Non-pigmented ciliary epithelial cell (primary cell): ENCODE measurements around the gene DNMT1.
"Not testable (repeated sequence)": the region's sequence is repeated elsewhere in the genome, so short reads cannot be mapped to it uniquely, and the experiment has no call there.

Experiments
- DNase-seq: peaks from one replicate; pipeline ENCODE4 v3.0.0-alpha.2; 2010; ENCODE audit warnings: low read depth

Gene DNMT1

GRCh38 chr19:10194500-10195198 lies at the start of gene DNMT1:
Gene DNMT1 (minus strand): TSS chr19:10194953. CDS start chr19:10194899, 54 bp downstream.
- DNase-seq = peak; percentile 81

DNA sequence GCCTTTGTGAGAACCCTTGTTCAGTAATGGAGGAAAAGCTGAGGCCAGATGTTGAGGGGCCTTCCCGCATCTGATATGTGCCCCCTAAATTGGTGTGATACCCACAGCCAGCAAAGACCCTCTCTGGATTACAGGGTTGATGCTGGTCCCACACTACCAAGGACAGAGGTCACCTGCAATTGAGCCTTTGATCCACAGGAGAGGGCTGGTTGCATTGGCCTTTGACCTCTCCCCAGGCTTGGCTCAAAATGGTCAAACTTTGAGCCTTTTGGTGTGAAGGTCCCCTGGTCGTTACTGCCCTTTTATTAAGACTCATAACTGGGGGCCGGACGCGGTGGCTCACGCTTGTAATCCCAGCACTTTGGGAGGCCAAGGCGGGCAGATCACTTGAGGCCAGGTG lies 48.9 kb upstream of the DNMT1 start:
- no peak for DNase-seq

DNA sequence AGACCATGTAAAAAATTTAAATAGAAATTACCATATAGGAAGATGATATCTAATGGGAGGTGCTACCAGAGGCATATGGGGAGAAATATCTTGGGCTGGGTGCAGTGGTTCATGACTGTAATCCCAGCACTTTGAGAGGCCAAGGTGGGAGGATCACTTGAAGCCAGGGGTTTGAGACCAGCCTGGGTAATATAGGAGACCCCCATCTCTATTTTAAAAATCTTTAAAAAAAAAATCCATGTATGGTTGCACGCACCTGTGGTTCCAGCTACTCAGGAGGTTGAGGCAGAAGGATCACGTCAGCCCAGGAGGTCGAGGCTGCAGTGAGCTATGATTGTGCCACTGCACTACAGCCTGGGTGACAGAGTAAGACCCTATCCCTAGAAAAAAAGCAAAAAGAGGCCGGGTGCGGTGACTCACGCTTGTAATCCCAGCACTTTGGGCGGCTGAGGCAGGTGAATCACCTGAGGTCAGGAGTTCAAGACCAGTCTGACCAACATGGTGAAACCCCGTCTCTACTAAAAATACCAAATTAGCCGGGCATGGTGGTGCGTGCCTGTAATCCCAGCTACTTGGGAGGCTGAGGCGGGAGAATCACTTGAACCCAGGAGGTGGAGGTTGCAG lies 47.2 kb upstream of the DNMT1 start:
- DNase-seq = not testable (repeated sequence)

DNA sequence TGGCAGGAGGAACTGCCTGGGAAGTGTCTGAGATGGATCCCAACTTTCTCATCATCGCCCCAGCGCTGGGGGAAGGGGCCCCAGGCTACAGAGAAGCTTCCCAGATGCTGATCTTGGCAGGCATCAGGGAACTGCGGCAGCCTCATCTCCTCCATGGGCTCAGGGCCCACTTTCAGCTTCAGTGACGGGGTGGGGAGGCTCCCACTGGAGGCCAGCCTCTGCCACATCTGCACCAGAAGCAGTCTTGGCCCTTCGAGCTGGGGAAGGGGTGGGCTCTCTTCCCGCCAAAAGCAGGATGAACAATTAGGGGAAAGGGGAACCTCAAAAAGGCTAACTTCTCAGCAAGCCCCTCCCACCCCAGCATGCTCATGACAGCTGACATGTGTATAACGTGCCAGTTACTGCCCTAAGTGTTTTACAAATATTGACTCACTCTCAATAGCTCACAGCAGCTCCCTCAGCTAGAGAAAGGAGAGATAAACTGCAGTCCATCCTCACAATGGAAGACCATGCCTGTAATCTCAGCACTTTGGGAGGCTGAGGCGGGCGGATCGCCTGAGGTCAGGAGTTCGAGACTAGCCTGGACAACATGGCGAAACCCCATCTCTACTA lies 43.5 kb upstream of the DNMT1 start:
- no peak for DNase-seq

DNA sequence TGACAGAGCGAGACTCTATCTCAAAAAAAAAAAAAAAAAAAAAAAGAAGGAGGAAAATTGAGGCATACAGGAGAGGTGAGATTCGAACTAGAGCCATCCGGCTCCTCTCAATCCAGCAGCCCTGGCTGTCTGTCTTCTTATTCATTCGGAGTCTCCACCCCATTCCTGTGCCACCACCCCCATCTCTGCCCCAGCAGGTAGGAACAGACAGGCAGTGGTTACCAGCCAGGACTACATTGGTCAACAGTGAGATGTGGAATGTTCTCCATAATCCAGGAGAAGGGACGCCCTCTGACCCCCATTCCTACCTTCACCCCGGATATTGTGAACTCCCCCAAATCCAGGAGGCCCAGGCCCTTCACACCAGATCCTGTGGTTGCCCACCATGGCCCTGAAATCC lies 42.9 kb upstream of the DNMT1 start:
- DNase-seq = no peak

- not testable (repeated sequence) for DNase-seq
These were observed 40.7 kb upstream of the DNMT1 start for GRCh38 chr19:10235409-10235808.

GRCh38 chr19:10235003-10235402 lies 40.2 kb upstream of the DNMT1 start:
- DNase-seq = no peak

DNA sequence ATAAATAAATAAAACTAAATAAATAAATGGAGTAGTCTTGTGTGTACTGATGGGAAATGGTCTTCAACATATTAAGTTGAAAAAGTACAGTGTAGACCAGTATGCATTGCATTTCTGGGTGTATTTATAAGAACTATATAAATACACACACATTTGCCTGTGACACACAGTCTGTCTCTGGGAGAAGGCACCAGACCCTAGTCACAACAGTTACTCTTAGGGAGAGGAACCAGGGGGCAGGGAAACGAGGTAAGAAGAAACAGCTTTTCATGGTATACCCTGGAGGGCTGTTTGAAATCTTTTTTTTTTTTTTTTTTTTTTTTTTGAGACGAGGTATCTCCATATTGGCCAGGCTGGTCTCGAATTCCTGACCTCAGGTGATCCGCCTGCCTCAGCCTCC lies 39.2 kb upstream of the DNMT1 start:
- no peak for DNase-seq

DNA sequence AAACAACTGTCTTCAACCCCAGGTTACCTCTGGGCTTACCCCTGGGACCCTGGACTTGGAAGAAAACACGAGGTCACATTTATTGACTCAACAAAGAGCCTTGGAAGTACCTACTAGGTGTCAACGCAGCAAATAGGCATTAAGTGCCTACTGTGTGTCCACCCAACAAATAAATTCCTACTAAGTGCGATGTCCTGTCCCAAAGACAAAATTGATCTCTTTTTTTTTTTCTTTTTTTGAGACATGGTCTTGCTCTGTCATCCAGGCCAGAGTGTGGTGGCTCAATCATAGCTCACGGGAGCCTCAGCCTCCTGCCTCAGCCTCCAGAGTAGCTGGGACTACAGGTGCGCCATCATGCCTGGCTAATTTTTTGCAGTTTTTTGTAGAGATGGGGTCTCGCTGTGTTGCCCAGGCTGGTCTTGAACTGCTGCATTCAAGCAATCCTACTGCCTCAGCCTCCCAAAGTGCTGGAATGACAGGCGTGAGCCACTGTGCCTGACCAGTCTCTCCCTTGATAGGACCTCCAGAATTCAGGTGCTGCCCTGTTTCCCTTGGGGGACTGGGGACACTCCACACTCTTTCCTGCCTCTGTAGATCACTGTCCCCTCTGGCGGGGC lies 37.0 kb upstream of the DNMT1 start:
- no peak for DNase-seq

DNA sequence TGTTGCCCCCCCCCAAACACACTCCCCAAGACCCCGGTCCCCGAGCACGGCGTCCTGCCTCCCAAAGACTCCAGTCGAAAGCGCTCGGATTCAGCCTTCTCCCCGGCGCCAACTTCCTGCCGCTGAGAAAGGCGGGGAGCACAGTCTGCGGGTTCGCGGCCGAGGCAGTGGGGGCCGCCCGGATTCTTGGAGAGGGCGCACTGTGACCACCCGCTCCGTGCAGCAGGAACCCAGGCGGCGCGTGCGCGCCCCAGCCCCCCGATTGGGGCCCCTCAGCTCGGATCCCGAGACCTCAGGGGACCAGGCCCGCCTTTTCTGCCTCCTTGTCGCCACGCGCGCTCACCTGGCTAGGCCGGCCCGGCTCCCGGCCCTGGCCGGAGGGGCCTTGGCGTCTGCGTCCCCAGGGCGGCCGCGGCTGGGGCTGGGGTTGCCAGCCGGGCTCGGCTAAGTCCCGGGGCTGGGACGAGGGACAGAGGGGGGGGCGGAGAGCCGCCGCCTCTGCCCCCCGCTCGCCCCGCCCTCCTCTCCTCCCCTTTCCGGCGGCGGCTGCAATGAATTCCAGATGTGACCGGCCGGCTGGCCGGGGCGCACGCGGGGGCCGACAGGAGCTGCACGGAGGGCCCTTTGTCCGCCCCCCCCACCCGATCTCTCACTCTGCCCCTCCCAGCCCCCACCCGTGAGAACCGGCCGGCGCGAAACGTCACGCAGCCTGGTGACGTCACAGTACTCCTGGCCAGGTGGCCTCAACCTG lies 36.3 kb upstream of the DNMT1 start, which contains the start of gene S1PR2:
TSS of gene S1PR2 (minus strand) at position 471 of the 751 bp plus-strand sequence. CDS start 6,426 bp downstream, outside the sequence.
- no peak for DNase-seq

DNA sequence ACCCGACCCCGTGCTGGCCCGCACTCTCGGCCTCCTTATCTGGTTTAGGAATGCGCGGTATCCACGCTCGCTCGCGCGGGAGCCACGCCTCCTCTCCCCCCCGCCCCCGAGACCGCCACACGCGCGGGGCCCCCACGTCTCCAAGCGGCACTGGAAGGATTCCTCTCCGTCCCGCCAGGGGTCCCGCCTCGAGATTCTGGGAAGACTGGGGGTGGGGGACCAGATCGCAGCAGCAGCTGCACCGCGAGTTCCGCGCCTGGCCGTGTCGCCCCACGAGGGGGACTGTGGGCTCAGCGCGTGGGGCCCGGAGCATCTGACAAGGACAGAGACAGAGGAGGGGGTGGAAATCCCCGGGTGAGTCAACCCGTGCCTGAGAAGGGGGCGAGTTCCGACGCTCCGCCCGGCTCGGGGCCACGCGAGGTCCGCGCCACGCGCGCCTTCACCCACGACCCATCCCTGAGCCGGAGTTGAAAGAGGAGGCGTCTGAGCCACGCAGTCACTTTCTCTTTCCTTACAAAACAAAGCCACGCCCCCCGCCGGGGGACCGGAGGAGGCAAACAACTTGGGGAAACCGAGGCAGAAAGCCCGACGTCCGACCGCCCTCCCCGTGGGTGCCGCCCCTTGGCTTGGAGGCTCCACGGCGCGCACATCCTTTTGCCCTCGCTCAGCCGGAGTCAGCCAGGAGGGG lies 35.6 kb upstream of the DNMT1 start:
- DNase-seq = no peak

- DNase-seq = no peak
These were observed 34.2 kb upstream of the DNMT1 start for GRCh38 chr19:10228920-10229319.

DNA sequence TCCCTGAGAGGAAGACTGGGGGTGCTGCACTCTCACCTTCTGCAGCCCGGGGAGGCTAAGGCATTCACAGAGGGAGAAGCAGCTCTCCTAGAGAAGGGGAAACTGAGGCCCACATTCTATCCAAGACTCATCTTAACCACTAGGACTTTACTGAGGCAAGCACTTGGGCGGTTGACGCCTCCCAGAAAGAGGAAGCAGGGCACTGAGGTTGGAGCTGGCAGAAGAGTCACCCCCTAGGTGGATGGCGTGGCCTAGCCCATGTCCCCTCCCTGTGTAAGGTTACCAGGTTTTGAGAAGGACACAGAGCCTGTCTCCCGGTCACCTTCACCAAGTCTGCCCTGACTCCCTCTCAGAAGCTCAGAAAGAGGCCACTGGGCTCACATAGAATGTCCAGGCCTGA lies 33.6 kb upstream of the DNMT1 start:
- no peak for DNase-seq

- DNase-seq = no peak
These were observed 32.5 kb upstream of the DNMT1 start for GRCh38 chr19:10227026-10227971.

- no peak for DNase-seq
These were observed 31.7 kb upstream of the DNMT1 start for GRCh38 chr19:10226376-10227025.

DNA sequence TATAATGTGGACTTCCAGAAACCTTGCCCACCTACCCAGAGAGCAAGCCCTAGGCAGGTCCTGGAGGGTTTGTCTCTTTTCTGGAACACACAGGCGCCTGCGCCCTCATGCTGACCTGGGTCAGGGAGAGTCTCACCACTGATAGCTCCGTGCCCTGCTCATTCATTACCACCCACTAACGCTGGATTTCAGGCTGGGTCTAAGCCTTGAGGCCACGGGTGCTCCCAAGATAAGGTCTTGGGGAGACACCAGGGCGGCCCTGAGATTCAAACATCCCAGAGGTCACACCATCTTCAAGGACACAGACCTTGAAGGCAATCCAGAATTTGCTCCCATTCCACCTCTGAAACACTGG lies 31.2 kb upstream of the DNMT1 start:
- no peak for DNase-seq

- no peak for DNase-seq
These were observed 29.6 kb upstream of the DNMT1 start for GRCh38 chr19:10224337-10224736.

- no peak for DNase-seq
These were observed 28.9 kb upstream of the DNMT1 start for GRCh38 chr19:10223488-10224213.

GRCh38 chr19:10222201-10222890 lies 27.6 kb upstream of the DNMT1 start:
- DNase-seq = no peak
